Upper lobe of left lung (tissue), 6 donors: ENCODE data around the gene RIPK4. TPM values are rescaled to one million over a fixed set of nuclear protein-coding genes. Genes with fewer than 3 reads are reported as not detected.
"Not testable (repeated sequence)": the region's sequence is repeated elsewhere in the genome, so short reads cannot be mapped to it uniquely, and the experiment has no call there.

Experiments used
- ATAC-seq, 2 donors: fragments of 200-7000 bp; cut with Tn5 transposase; one replicate each; pipeline ENCODE4 v1.9.1; 2022; ENCODE audit warnings: mild to moderate bottlenecking in 2 of 2, moderate library complexity in 2 of 2; ENCODE audit not compliant: low FRiP score in 2 of 2
- DNase-seq, 2 donors: peaks; one replicate each; pipeline ENCODE4 v3.0.0-alpha.2; 2019 to 2020
- H3K27ac ChIP-seq, 4 donors: fragments of 200-600 bp; sonication (generic); one replicate each; pipeline ENCODE4 v1.5.1; 2016 to 2019
- H3K27me3 ChIP-seq, 4 donors: fragments of 200-600 bp; sonication (generic); one replicate each; pipeline ENCODE4 v1.5.1; 2017 to 2019
- H3K36me3 ChIP-seq, 4 donors: fragments of 200-600 bp; sonication (generic); one replicate each; pipeline ENCODE4 v1.5.1; 2016 to 2019
- H3K4me1 ChIP-seq, 4 donors: fragments of 200-600 bp; sonication (generic); one replicate each; pipeline ENCODE4 v1.5.1; 2018 to 2019
- H3K4me3 ChIP-seq, 4 donors: fragments of 200-600 bp; sonication (generic); one replicate each; pipeline ENCODE4 v1.5.1; 2017 to 2019; ENCODE audit warnings: mild to moderate bottlenecking in 2 of 4, moderate library complexity in 1 of 4
- H3K9me3 ChIP-seq, 4 donors: fragments of 200-600 bp; sonication (generic); one replicate each; pipeline ENCODE4 v1.5.1; 2018 to 2019
- EP300 ChIP-seq, 4 donors: sonication (generic); formaldehyde crosslinking; IDR thresholded peaks; one replicate each; pipeline ENCODE4 v1.5.1; 2017; ENCODE audit warnings: antibody characterized with exemption in 4 of 4, control low read depth in 2 of 4
- POLR2A ChIP-seq, 4 donors: fragments of 450-650 bp; IDR thresholded peaks; one replicate each; pipeline ENCODE4 v1.5.1; 2016 to 2017; ENCODE audit warnings: antibody characterized with exemption in 4 of 4, mild to moderate bottlenecking in 2 of 4
- POLR2AphosphoS5 ChIP-seq, 2 donors: sonication (generic); formaldehyde crosslinking; IDR thresholded peaks; one replicate each; pipeline ENCODE4 v1.5.1; 2017; ENCODE audit warnings: antibody characterized with exemption in 2 of 2
- WGBS, 2 donors: methylation state at CpG; one replicate each; pipeline ENCODE4 v1.1.5; 2017 to 2018; 5-methylcytosine and 5-hydroxymethylcytosine counted together
- total RNA-seq, 6 donors: library from RNA; depleted of rRNA in 4 of 6; stranded (reverse); fragments of >200 nt in 4 of 6; gene quantifications; one replicate each; pipeline versions ENCODE4 v1.1.0 to v1.2.1, GENCODE V29; 2016 to 2021
- TF ChIP-seq, protein P1 (sequence below), 6 experiments: fragments of 450-650 bp in 4 of 6; fragments of 200-600 bp in 2 of 6; sonication (generic) in 2 of 6; IDR thresholded peaks; one replicate each; pipeline ENCODE4 v1.5.1; 2016 to 2019; ENCODE audit warnings: antibody characterized with exemption in 6 of 6
- donor health status: DM: no; HTN: no; CAD: no; lungs with moderate emphysema.
- donor health status: DM: no; HTN: yes; CAD: no; lungs with severe emphysema.

Gene RIPK4
- total RNA-seq, 6 donors from 2014 or later: 6.3 to 18.6 (median 14.9) TPM

DNA sequence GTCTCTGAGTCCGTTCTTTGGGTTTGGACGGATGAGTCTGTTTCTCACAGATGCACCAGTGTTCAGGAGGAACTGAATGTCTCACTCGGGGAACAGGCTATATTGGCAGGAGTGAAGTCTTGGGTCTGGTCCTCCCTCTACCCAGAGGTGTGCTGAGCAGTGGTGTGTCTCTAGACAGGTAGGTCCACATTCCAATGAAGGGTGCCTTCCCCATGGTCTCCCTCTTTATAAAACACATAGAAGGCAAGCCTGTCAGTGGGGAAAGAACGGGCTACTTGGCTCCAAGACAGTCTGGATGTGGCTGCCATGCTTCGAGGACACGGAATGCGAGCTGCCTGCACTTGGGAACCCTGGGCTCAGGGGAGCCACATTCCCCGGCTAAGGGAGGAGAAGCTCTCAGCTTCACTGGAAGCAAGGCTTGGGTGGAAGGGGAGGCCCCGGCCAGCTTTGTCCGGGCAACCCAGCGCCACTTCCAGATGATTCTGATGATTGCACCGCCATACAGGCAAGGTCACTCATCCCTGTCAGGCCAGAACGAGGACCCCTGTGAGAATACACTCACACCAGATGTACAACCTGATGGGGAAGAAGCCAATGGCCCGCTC, 29.7 kb upstream of the RIPK4 start:
- ATAC-seq: no peak
- Histone ChIP-seq H3K4me1 (no peaks in the 10 kb centered on the region), H3K9me3 (peaks cover 7 to 13% (median 10%) of the 10 kb centered on the region in 4 donors), H3K4me3 (no peak overlapping the region), H3K27ac (no peak overlapping the region), H3K36me3 (peaks cover 0 to 29% (median 16%) of the 10 kb centered on the region in 4 donors), H3K27me3 (no peaks in the 10 kb centered on the region)
- TF ChIP-seq, protein P1, sequence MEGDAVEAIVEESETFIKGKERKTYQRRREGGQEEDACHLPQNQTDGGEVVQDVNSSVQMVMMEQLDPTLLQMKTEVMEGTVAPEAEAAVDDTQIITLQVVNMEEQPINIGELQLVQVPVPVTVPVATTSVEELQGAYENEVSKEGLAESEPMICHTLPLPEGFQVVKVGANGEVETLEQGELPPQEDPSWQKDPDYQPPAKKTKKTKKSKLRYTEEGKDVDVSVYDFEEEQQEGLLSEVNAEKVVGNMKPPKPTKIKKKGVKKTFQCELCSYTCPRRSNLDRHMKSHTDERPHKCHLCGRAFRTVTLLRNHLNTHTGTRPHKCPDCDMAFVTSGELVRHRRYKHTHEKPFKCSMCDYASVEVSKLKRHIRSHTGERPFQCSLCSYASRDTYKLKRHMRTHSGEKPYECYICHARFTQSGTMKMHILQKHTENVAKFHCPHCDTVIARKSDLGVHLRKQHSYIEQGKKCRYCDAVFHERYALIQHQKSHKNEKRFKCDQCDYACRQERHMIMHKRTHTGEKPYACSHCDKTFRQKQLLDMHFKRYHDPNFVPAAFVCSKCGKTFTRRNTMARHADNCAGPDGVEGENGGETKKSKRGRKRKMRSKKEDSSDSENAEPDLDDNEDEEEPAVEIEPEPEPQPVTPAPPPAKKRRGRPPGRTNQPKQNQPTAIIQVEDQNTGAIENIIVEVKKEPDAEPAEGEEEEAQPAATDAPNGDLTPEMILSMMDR (IDR thresholded peaks at IDR 0.05): no peak
- TF ChIP-seq POLR2AphosphoS5 (IDR thresholded peaks at IDR 0.05): no peak
- no peak for TF ChIP-seq POLR2A (IDR thresholded peaks at IDR 0.05)
- no peak for TF ChIP-seq EP300 (IDR thresholded peaks at IDR 0.05)
- WGBS, 2 donors: 89 to 92% methylated on average over 11 to 14 of the region's 14 CpGs
- DNase-seq: no peak

GRCh38 chr21:41795726-41796125, 28.9 kb upstream of the RIPK4 start:
- H3K27ac ChIP-seq: no peak overlapping the region
- H3K36me3 ChIP-seq: peaks cover 0 to 20% (median 8%) of the 10 kb centered on the region in 4 donors
- DNase-seq (no peak), ATAC-seq (no peak)
- TF ChIP-seq, protein P1 (IDR thresholded peaks at IDR 0.05): no peak
- TF ChIP-seq EP300 (IDR thresholded peaks at IDR 0.05) (no peak), POLR2A (IDR thresholded peaks at IDR 0.05) (no peak), POLR2AphosphoS5 (IDR thresholded peaks at IDR 0.05) (no peak)
- H3K27me3 ChIP-seq: no peaks in the 10 kb centered on the region
- H3K9me3 ChIP-seq: peaks cover 7 to 13% (median 10%) of the 10 kb centered on the region in 4 donors
- no peak overlapping the region for H3K4me3 ChIP-seq
- H3K4me1 ChIP-seq: no peaks in the 10 kb centered on the region
- 60 to 68% methylated on average over 3 of the region's 3 CpGs for WGBS, 2 donors

DNA sequence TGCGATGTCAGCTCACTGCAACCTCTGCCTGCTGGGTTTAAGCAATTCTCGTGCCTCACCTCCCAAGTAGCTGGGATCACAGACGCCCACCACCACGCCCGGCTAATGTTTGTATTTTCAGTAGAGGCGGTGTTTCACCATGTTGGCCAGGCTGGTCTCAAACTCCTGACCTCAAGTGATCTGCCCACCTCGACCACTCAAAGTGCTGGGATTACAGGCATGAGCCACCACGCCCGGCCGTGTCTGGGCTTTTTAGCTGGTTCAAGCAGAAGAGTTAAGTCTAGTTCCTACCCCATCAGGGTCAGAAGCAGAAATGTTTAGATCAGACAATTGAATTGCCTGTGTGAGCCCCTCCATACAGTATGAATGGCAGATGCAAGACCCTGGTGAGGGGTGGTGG, 27.7 kb upstream of the RIPK4 start:
- ATAC-seq: no peak

DNA sequence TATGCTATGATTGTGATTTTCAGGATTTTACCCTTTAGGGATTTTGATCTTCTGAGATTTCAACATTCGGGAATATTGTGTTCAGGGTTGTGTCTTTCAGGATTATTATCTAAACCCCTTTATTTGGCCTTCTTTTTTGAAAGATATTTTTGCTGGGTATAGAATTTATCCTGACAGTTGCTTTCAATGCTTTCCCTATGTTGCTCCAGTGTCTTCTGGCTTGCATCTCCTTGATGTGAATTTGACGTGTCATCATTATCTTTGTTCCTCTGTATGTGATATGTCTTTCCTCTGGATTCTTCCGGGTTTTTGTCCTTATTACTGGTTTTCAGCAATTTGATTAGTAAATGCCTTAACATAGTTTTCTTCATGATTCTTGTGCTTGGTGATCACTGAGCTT, 25.9 kb upstream of the RIPK4 start:
- 94 to 97% methylated on average over 3 of the region's 3 CpGs for WGBS, 2 donors
- H3K27me3 ChIP-seq: no peaks in the 10 kb centered on the region
- no peak overlapping the region for H3K27ac ChIP-seq
- no peak for TF ChIP-seq POLR2AphosphoS5 (IDR thresholded peaks at IDR 0.05)
- TF ChIP-seq, protein P1 (IDR thresholded peaks at IDR 0.05): no peak
- TF ChIP-seq EP300 (IDR thresholded peaks at IDR 0.05): no peak
- TF ChIP-seq POLR2A (IDR thresholded peaks at IDR 0.05): no peak
- no peak for ATAC-seq
- H3K9me3 ChIP-seq: peaks cover 7 to 13% (median 10%) of the 10 kb centered on the region in 4 donors
- DNase-seq: no peak
- H3K4me3 ChIP-seq: no peak overlapping the region
- no peaks in the 10 kb centered on the region for H3K4me1 ChIP-seq
- no peaks in the 10 kb centered on the region for H3K36me3 ChIP-seq

More for the DNA sequence above, 27.7 kb upstream of the RIPK4 start:
- DNase-seq: no peak
- H3K36me3 ChIP-seq: peaks cover 0 to 10% (median 3%) of the 10 kb centered on the region in 4 donors
- 86 to 87% methylated on average over 9 to 10 of the region's 10 CpGs for WGBS, 2 donors
- H3K27ac ChIP-seq: no peak overlapping the region
- H3K27me3 ChIP-seq: no peaks in the 10 kb centered on the region
- no peaks in the 10 kb centered on the region for H3K4me1 ChIP-seq
- peaks cover 7 to 13% (median 10%) of the 10 kb centered on the region in 4 donors for H3K9me3 ChIP-seq
- H3K4me3 ChIP-seq: no peak overlapping the region
- TF ChIP-seq, protein P1 (IDR thresholded peaks at IDR 0.05): no peak
- no peak for TF ChIP-seq POLR2A (IDR thresholded peaks at IDR 0.05)

GRCh38 chr21:41786509-41786987, 19.7 kb upstream of the RIPK4 start:
- 69 to 72% methylated on average over 13 of the region's 13 CpGs for whole genome bisulfite sequencing, 2 donors
- no peak for ATAC-seq

GRCh38 chr21:41785262-41785661, 18.4 kb upstream of the RIPK4 start:
- H3K27ac ChIP-seq, H3K4me3 ChIP-seq, ATAC-seq, H3K36me3 ChIP-seq, DNase-seq, H3K27me3 ChIP-seq, H3K9me3 ChIP-seq, H3K4me1 ChIP-seq: not testable (repeated sequence)
- WGBS, 2 donors: 84 to 87% methylated on average over 12 of the region's 12 CpGs

More at GRCh38 chr21:41786509-41786987, 19.7 kb upstream of the RIPK4 start:
- Histone ChIP-seq H3K4me1 (no peaks in the 10 kb centered on the region), H3K27ac (no peak overlapping the region), H3K27me3 (no peaks in the 10 kb centered on the region), H3K9me3 (no peaks in the 10 kb centered on the region), H3K36me3 (no peaks in the 10 kb centered on the region), H3K4me3 (no peak overlapping the region)
- no peak for DNase-seq
- TF ChIP-seq EP300 (IDR thresholded peaks at IDR 0.05) (no peak), POLR2AphosphoS5 (IDR thresholded peaks at IDR 0.05) (no peak), POLR2A (IDR thresholded peaks at IDR 0.05) (no peak)
- TF ChIP-seq, protein P1 (IDR thresholded peaks at IDR 0.05): no peak
